HCT116 (cell line): ENCODE measurements around the gene PSMA8. TPM values are rescaled to one million over a fixed set of nuclear protein-coding genes. Genes with fewer than 3 reads are reported as not detected.

ENCODE experiments used
- ATAC-seq: fragments of 200-7000 bp; cut with Tn5 transposase; 2 replicates; pipeline ENCODE4 v1.9.1; 2020; ENCODE audit warnings: mild to moderate bottlenecking, moderate library complexity
- BruUV-seq: library from RNA; stranded (reverse); fragments of 400-500 nt; replicated peaks from 2 replicates; lab custom pipeline; 2021; lab: Mats Ljungman, UMichigan
- CTCF ChIA-PET: fragments of 300-600 bp; sonication (Branson Sonifier 250); formaldehyde crosslinking; loops from one replicate; lab custom pipeline; 2021; ENCODE audit warnings: antibody characterized with exemption; lab: Charles Lee
- POLR2A ChIA-PET: fragments of 300-600, 350-600 bp; sonication (Branson Sonifier 250); formaldehyde crosslinking; loops from one replicate; lab custom pipeline; 2021; ENCODE audit warnings: antibody characterized with exemption; lab: Charles Lee
- RAD21 ChIA-PET, 2 experiments: fragments of 300-600 bp; sonication (Branson Sonifier 250); formaldehyde crosslinking; loops; one replicate each; lab custom pipeline; 2023; ENCODE audit warnings: low total read pairs in 2 of 2; ENCODE audit not compliant: uncharacterized antibody in 2 of 2, unreplicated experiment in 2 of 2, low non-redundant PET in 1 of 2; lab: Charles Lee
- DNase-seq: peaks from one replicate; pipeline ENCODE4 v3.0.0-alpha.2; 2010; ENCODE audit warnings: low read depth, low spot score
- H2AFZ ChIP-seq: fragments of 200-600 bp; shearing (Covaris generic), sonication (generic); 2 replicates; pipeline ENCODE4 v1.6.1; 2017; ENCODE audit warnings: low read depth, mixed run types, mixed read lengths, antibody characterized with exemption, low read length; ENCODE audit not compliant: poor library complexity, severe bottlenecking
- H3K27ac ChIP-seq: 2 replicates; pipeline ENCODE4 v1.5.1; 2012; ENCODE audit warnings: low read depth, low read length
- H3K27me3 ChIP-seq: fragments of 200-600 bp; sonication (generic); 2 replicates; pipeline ENCODE4 v1.6.1; 2016; ENCODE audit warnings: mixed run types, low read length, mixed read lengths; ENCODE audit not compliant: insufficient read depth
- H3K36me3 ChIP-seq, 2 experiments: fragments of 200-500 bp in 1 of 2; fragments of 200-600 bp in 1 of 2; sonication (Bioruptor generic) in 1 of 2; sonication (generic) in 1 of 2; 2 replicates each; pipeline versions ENCODE4 v1.5.1 to v1.6.1; 2014 to 2016; ENCODE audit warnings: low read length in 2 of 2, inconsistent platforms in 1 of 2, mixed read lengths in 1 of 2, mixed run types in 1 of 2; ENCODE audit not compliant: insufficient read depth in 2 of 2, control insufficient read depth in 1 of 2
- H3K4me1 ChIP-seq, 2 experiments: fragments of 200-600 bp in 1 of 2; sonication (generic) in 1 of 2; 2 replicates each; pipeline versions ENCODE4 v1.5.1 to v1.6.1; 2012 to 2017; ENCODE audit warnings: low read length in 2 of 2, inconsistent platforms in 1 of 2, mild to moderate bottlenecking in 1 of 2, mixed read lengths in 1 of 2, mixed run types in 1 of 2, moderate library complexity in 1 of 2; ENCODE audit not compliant: insufficient read depth in 2 of 2, control insufficient read depth in 1 of 2
- H3K4me2 ChIP-seq: fragments of 200-600 bp; sonication (generic); 2 replicates; pipeline ENCODE4 v1.6.1; 2017; ENCODE audit warnings: mixed run types, low read length, mixed read lengths
- H3K4me3 ChIP-seq, 2 experiments: fragments of 200-600 bp in 1 of 2; sonication (generic) in 1 of 2; replicated peaks in 1 of 2; 2 replicates each; pipeline ENCODE4 v1.5.1; 2011 to 2016; ENCODE audit warnings: low read length in 2 of 2, control low read depth in 1 of 2, low read depth in 1 of 2, mild to moderate bottlenecking in 1 of 2, mixed read lengths in 1 of 2, mixed run types in 1 of 2
- H3K79me2 ChIP-seq: fragments of 200-600 bp; sonication (generic); 2 replicates; pipeline ENCODE4 v1.6.1; 2017; ENCODE audit warnings: mild to moderate bottlenecking, mixed run types, low read length, moderate library complexity, mixed read lengths; ENCODE audit not compliant: insufficient read depth
- H3K9ac ChIP-seq: fragments of 200-600 bp; sonication (generic); 2 replicates; pipeline ENCODE4 v1.6.1; 2016; ENCODE audit warnings: low read length, mixed read lengths
- H3K9me2 ChIP-seq: fragments of 200-600 bp; sonication (generic), shearing (Covaris generic); 2 replicates; pipeline ENCODE4 v1.6.1; 2017; ENCODE audit warnings: mixed run types, mild to moderate bottlenecking, moderate library complexity; ENCODE audit not compliant: insufficient read depth
- H3K9me3 ChIP-seq, 2 experiments: fragments of 200-500 bp in 1 of 2; fragments of 200-600 bp in 1 of 2; sonication (Bioruptor generic) in 1 of 2; sonication (generic) in 1 of 2; 2 replicates each; pipeline ENCODE4 v1.6.1; 2014 to 2017; ENCODE audit warnings: low read length in 2 of 2, mixed read lengths in 2 of 2, inconsistent platforms in 1 of 2, low read depth in 1 of 2, mild to moderate bottlenecking in 1 of 2, mixed run types in 1 of 2, moderate library complexity in 1 of 2; ENCODE audit not compliant: control insufficient read depth in 1 of 2, insufficient read depth in 1 of 2
- H4K20me1 ChIP-seq: fragments of 200-600 bp; sonication (generic), shearing (Covaris generic); 2 replicates; pipeline ENCODE4 v1.6.1; 2017; ENCODE audit warnings: mixed run types, mild to moderate bottlenecking, moderate library complexity; ENCODE audit not compliant: insufficient read depth
- ATF3 ChIP-seq: IDR thresholded peaks from 2 replicates; pipeline ENCODE4 v1.6.1; 2012
- CBX3 ChIP-seq: IDR thresholded peaks from 2 replicates; pipeline ENCODE4 v1.6.1; 2012; ENCODE audit warnings: low read depth
- CTCF ChIP-seq, 3 experiments: fragments of 200-600 bp in 1 of 3; sonication (generic) in 1 of 3; IDR thresholded peaks in 2 of 3; conservative IDR thresholded peaks in 1 of 3; 2 replicates each; pipeline ENCODE4 v1.5.1; 2012 to 2017; ENCODE audit warnings: low read depth in 2 of 3, low read length in 2 of 3, antibody characterized with exemption in 1 of 3, borderline replicate concordance in 1 of 3, control low read depth in 1 of 3, mild to moderate bottlenecking in 1 of 3, mixed read lengths in 1 of 3, mixed run types in 1 of 3, moderate library complexity in 1 of 3; ENCODE audit not compliant: insufficient read depth in 1 of 3
- EGR1 ChIP-seq: IDR thresholded peaks from 2 replicates; pipeline ENCODE4 v1.6.1; 2012; ENCODE audit warnings: low read depth
- EZH2phosphoT487 ChIP-seq: fragments of 200-600 bp; IDR thresholded peaks from 2 replicates; pipeline ENCODE4 v1.6.1; 2018; ENCODE audit warnings: antibody characterized with exemption, borderline replicate concordance
- FOSL1 ChIP-seq: IDR thresholded peaks from 2 replicates; pipeline ENCODE4 v1.6.1; 2012; ENCODE audit warnings: low read depth
- POLR2A ChIP-seq: IDR thresholded peaks from 2 replicates; pipeline ENCODE4 v1.7.0; 2011; ENCODE audit warnings: borderline replicate concordance; ENCODE audit not compliant: insufficient read depth, insufficient read length; ENCODE audit errors: extremely low read depth
- POLR2AphosphoS5 ChIP-seq: IDR thresholded peaks from 2 replicates; pipeline ENCODE4 v1.6.1; 2011; ENCODE audit warnings: mild to moderate bottlenecking, low read depth, low read length, moderate library complexity
- REST ChIP-seq: IDR thresholded peaks from 2 replicates; pipeline ENCODE4 v1.6.1; 2012; ENCODE audit warnings: low read depth
- SIN3A ChIP-seq: IDR thresholded peaks from 2 replicates; pipeline ENCODE4 v1.6.1; 2012; ENCODE audit warnings: low read depth
- SP1 ChIP-seq: IDR thresholded peaks from 2 replicates; pipeline ENCODE4 v1.6.1; 2012; ENCODE audit warnings: low read depth
- SRF ChIP-seq: IDR thresholded peaks from 2 replicates; pipeline ENCODE4 v1.6.1; 2012; ENCODE audit warnings: low read depth
- TCF7L2 ChIP-seq: IDR thresholded peaks from 2 replicates; pipeline ENCODE4 v1.7.0; 2011; ENCODE audit warnings: borderline replicate concordance, inconsistent platforms; ENCODE audit not compliant: insufficient read depth, insufficient read length; ENCODE audit errors: extremely low read depth
- ZBTB33 ChIP-seq: IDR thresholded peaks from 2 replicates; pipeline ENCODE4 v1.6.1; 2011; ENCODE audit warnings: mild to moderate bottlenecking, low read length, moderate library complexity; ENCODE audit not compliant: insufficient replicate concordance; ENCODE audit errors: extremely low read depth
- ZNF274 ChIP-seq: fragments of 200-500 bp; sonication (Bioruptor generic); IDR thresholded peaks from 2 replicates; pipeline ENCODE4 v1.6.1; 2014; ENCODE audit warnings: mild to moderate bottlenecking, low read depth, low read length, inconsistent platforms
- intact Hi-C: fragments of 100-400 bp; cut with micrococcal nuclease; formaldehyde crosslinking; loops from 2 replicates; pipeline ENCODE4 v1.10.0; 2022
- total RNA-seq: library from RNA; stranded (reverse); gene quantifications from one replicate; pipeline ENCODE4 v1.2.1, GENCODE V29; 2021; ENCODE audit not compliant: unreplicated experiment

Gene PSMA8
- total RNA-seq, 1 experiment from 2014 or later = not detected

- intact Hi-C loops = no loop called here
- ATAC-seq = no peak
- no TSS peak for BruUV-seq
Observed at GRCh38 chr18:26097563-26097962, 36.1 kb upstream of the PSMA8 start.

More at GRCh38 chr18:26097563-26097962, 36.1 kb upstream of the PSMA8 start:
- H3K27me3 ChIP-seq = no peaks in the 10 kb centered on the region
- no peak for TF ChIP-seq POLR2AphosphoS5
- no peak for TF ChIP-seq SP1
- TF ChIP-seq CTCF (IDR thresholded peaks at IDR 0.05 in 2 of 3, conservative IDR thresholded peaks at IDR 0.05 in 1 of 3; ENCODE audit: borderline replicate concordance in 1 of 3, insufficient read depth in 1 of 3, low read depth in 2 of 3, low read length in 2 of 3) = no peak
- TF ChIP-seq ZBTB33 = no peak
- TF ChIP-seq TCF7L2 = no peak
- no peak for TF ChIP-seq FOSL1
- TF ChIP-seq POLR2A = no peak
- no peak for TF ChIP-seq ATF3
- no peak for TF ChIP-seq ZNF274
- TF ChIP-seq REST = no peak
- no peak for TF ChIP-seq SIN3A
- no peak for TF ChIP-seq CBX3
- no peak for TF ChIP-seq EGR1
- TF ChIP-seq SRF = no peak
- TF ChIP-seq EZH2phosphoT487 = no peak
- TF ChIP-seq, all 23 proteins: peak for 0
- no peak overlapping the region for H2AFZ ChIP-seq
- ChIA-PET CTCF (no interaction called here), RAD21 (no interaction called here), POLR2A (no interaction called here)
- H4K20me1 ChIP-seq = no peaks in the 10 kb centered on the region
- H3K4me2 ChIP-seq = no peak overlapping the region
- no peak overlapping the region for H3K9ac ChIP-seq
- H3K9me2 ChIP-seq = no peaks in the 10 kb centered on the region; the same call in 1 of the 2 replicates
- no peaks in the 10 kb centered on the region for H3K79me2 ChIP-seq
- DNase-seq = no peak
- no peaks in the 10 kb centered on the region for H3K4me1 ChIP-seq
- H3K36me3 ChIP-seq = no peaks in the 10 kb centered on the region
- H3K4me3 ChIP-seq = no peak overlapping the region
- H3K27ac ChIP-seq = no peak overlapping the region
- H3K9me3 ChIP-seq = no peaks in the 10 kb centered on the region
